Spleen (tissue), 11 donors: Measurements from ENCODE around the gene CST9L. TPM values are rescaled to one million over a fixed set of nuclear protein-coding genes. Genes with fewer than 3 reads are reported as not detected.

Experiments used
- DNase-seq: peaks from one replicate; pipeline ENCODE4 v3.0.0-alpha.2; 2020
- H3K27ac ChIP-seq, 8 donors: fragments of 200-600 bp; sonication (generic) in 7 of 8; 1 replicate in 4 of 8; 2 replicates in 4 of 8; pipeline versions ENCODE4 v1.5.0 to v1.8.0; 2016 to 2021; ENCODE audit warnings: inconsistent platforms in 4 of 8, mild to moderate bottlenecking in 4 of 8, moderate library complexity in 1 of 8
- H3K27me3 ChIP-seq, 7 donors: fragments of 200-600 bp; sonication (generic) in 6 of 7; replicated peaks in 1 of 7; 1 replicate in 4 of 7; 2 replicates in 3 of 7; pipeline versions ENCODE4 v1.5.0 to v1.8.0; 2016 to 2021; ENCODE audit warnings: inconsistent platforms in 3 of 7, mild to moderate bottlenecking in 1 of 7
- H3K36me3 ChIP-seq, 6 donors: fragments of 200-600 bp; sonication (generic) in 5 of 6; 1 replicate in 4 of 6; 2 replicates in 2 of 6; pipeline versions ENCODE4 v1.5.0 to v1.8.0; 2016 to 2021; ENCODE audit warnings: inconsistent platforms in 2 of 6
- H3K4me1 ChIP-seq, 6 donors: fragments of 200-600 bp; sonication (generic) in 5 of 6; 1 replicate in 3 of 6; 2 replicates in 3 of 6; pipeline versions ENCODE4 v1.5.0 to v1.8.0; 2016 to 2021; ENCODE audit warnings: inconsistent platforms in 3 of 6
- H3K4me3 ChIP-seq, 8 donors: fragments of 200-600 bp; sonication (generic) in 7 of 8; 1 replicate in 4 of 8; 2 replicates in 4 of 8; pipeline versions ENCODE4 v1.5.0 to v1.8.0; 2016 to 2021; ENCODE audit warnings: inconsistent platforms in 4 of 8, mild to moderate bottlenecking in 4 of 8, moderate library complexity in 2 of 8
- H3K9me3 ChIP-seq, 8 donors: fragments of 200-600 bp; sonication (generic) in 7 of 8; 1 replicate in 4 of 8; 2 replicates in 4 of 8; pipeline versions ENCODE4 v1.5.0 to v1.8.0; 2016 to 2021; ENCODE audit warnings: inconsistent platforms in 4 of 8
- POLR2A ChIP-seq, 3 donors: fragments of 450-650 bp; IDR thresholded peaks; one replicate each; pipeline ENCODE4 v1.5.1; 2017; ENCODE audit warnings: antibody characterized with exemption in 3 of 3, mild to moderate bottlenecking in 1 of 3
- POLR2AphosphoS5 ChIP-seq, 3 donors: sonication (generic); formaldehyde crosslinking; IDR thresholded peaks; one replicate each; pipeline ENCODE4 v1.5.1; 2017; ENCODE audit warnings: antibody characterized with exemption in 3 of 3
- WGBS, 5 donors: extraction: QIAGEN DNeasy Blood & Tissue Kit in 3 of 5; methylation state at CpG; one replicate each; pipeline versions ENCODE4 v1.1.5 to v1.1.7; 2013 to 2018; 5-methylcytosine and 5-hydroxymethylcytosine counted together
- intact Hi-C: fragments of 100-400 bp; cut with DNase I; formaldehyde crosslinking; loops from one replicate; pipeline ENCODE4 v1.15.0; 2023; ENCODE audit warnings: low total_unique reads
- polyA plus RNA-seq, 3 donors: library from polyadenylated mRNA; stranded (reverse); fragments of 200-250 nt; gene quantifications; one replicate each; pipeline ENCODE4 v1.2.1, GENCODE V29; 2013
- total RNA-seq, 7 donors: library from RNA; depleted of rRNA in 3 of 7; stranded (reverse); fragments of >200 nt in 3 of 7; fragmentation: NEBNext Ultra II Directional in 4 of 7; extraction: Animal tissue kit (Norgen Biotek cat#: 25700) in 4 of 7; gene quantifications; one replicate each; pipeline versions ENCODE4 v1.1.0 to v1.2.1, GENCODE V29; 2016 to 2021
- TF ChIP-seq, protein P1 (sequence below), 11 experiments: fragments of 200-600 bp in 7 of 11; fragments of 450-650 bp in 4 of 11; sonication (generic) in 4 of 11; IDR thresholded peaks in 8 of 11; conservative IDR thresholded peaks in 3 of 11; 1 replicate in 7 of 11; 2 replicates in 4 of 11; pipeline versions ENCODE4 v1.4.0 to v1.8.0; 2016 to 2021; ENCODE audit warnings: antibody characterized with exemption in 11 of 11, inconsistent platforms in 4 of 11, mild to moderate bottlenecking in 1 of 11
- donor health status: healthy with polysubstance abuse.
- donor health status: DM: no; HTN: no; CAD: no; lungs with moderate emphysema.
- donor health status: DM: no; HTN: no; CAD: no.
- donor health status: Bipolar disorder and iron deficiency.
- donor health status: healthy.
- donor health status: DM: no; HTN: no; CAD: no.
- donor health status: DM: yes; HTN: yes; CAD: no.

Gene CST9L
- total and polyA plus RNA-seq, 10 donors: not detected

DNA sequence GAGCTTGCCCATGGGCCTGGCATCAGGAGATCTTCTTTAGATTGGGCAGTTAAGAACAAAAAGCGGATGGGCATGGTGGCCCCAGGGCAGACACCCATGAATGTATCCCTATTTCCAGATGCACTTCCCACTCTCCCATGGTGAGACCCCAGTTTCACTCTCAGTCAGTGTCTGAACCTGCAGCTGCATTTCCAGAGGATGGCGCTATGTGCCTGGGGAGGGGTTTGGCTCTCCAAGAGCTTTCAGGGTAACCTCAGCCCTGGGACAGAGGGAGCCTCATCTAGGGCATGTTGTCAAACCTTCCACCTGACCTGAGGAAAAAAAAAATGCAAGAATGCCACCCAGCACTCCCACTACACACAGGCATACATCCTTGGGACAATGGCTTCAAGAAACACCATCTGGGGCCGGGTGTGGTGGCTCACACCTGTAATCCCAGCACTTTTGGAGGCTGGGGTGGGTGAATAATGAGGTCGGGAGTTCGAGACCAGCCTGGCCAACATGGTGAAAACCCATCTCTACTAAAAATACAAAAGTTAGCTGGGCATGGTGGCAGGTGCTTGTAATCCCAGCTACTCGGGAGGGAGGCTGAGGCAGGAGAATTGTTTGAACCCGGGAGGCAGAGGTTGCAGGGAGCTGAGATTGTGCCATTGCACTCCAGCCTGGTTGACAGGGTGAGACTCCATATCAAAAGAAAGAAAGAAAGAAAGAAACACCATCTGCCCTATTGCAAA lies 1.9 kb downstream of the CST9L start:
- Histone ChIP-seq H3K4me1 (no peaks in the 10 kb centered on the region), H3K9me3 (peaks cover 0 to 22% (median 18%) of the 10 kb centered on the region in 8 donors), H3K36me3 (no peaks in the 10 kb centered on the region), H3K27me3 (peaks cover 0 to 7% (median 0%) of the 10 kb centered on the region in 7 donors), H3K4me3 (no peak overlapping the region), H3K27ac (no peak overlapping the region)
- TF ChIP-seq POLR2A (IDR thresholded peaks at IDR 0.05) (no peak), POLR2AphosphoS5 (IDR thresholded peaks at IDR 0.05) (no peak)
- WGBS, 5 donors: 59 to 89% (median 81%) methylated on average over 7 of the region's 7 CpGs
- intact Hi-C loops: no loop called here
- DNase-seq: peak; percentile 35

DNA sequence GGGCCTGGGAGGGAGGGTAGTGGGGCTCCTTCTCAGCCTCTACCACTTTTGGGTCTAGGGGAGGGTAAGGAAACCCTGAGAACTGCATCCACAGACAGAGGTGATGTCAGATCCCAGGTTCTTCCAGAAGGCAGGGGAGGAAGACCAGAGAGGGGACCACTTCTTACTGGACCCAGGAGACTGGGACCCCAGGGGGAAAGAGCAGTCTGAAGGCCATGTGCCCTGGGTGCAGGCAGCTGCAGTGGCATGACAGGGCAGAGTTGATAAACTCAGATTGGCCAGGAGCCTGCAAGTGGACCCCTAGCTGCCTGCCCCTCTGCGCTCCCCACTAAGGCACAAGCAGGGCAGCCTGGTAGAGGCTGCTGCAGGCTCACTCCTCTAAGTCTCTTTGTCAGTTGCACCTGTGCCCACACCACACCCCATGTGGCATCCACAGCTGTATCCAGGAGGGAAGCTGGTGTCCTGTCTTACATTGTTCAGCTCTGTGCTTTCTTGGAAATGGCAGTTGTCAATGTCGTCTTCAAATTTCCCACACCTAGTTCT lies 2.7 kb downstream of the CST9L start:
- TF ChIP-seq, protein P1, sequence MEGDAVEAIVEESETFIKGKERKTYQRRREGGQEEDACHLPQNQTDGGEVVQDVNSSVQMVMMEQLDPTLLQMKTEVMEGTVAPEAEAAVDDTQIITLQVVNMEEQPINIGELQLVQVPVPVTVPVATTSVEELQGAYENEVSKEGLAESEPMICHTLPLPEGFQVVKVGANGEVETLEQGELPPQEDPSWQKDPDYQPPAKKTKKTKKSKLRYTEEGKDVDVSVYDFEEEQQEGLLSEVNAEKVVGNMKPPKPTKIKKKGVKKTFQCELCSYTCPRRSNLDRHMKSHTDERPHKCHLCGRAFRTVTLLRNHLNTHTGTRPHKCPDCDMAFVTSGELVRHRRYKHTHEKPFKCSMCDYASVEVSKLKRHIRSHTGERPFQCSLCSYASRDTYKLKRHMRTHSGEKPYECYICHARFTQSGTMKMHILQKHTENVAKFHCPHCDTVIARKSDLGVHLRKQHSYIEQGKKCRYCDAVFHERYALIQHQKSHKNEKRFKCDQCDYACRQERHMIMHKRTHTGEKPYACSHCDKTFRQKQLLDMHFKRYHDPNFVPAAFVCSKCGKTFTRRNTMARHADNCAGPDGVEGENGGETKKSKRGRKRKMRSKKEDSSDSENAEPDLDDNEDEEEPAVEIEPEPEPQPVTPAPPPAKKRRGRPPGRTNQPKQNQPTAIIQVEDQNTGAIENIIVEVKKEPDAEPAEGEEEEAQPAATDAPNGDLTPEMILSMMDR (IDR thresholded peaks at IDR 0.05 in 8 of 11, conservative IDR thresholded peaks at IDR 0.05 in 3 of 11): no peak
- TF ChIP-seq POLR2AphosphoS5 (IDR thresholded peaks at IDR 0.05): no peak
- TF ChIP-seq POLR2A (IDR thresholded peaks at IDR 0.05): no peak
- peaks cover 0 to 7% (median 0%) of the 10 kb centered on the region in 7 donors for H3K27me3 ChIP-seq
- intact Hi-C loops: no loop called here
- H3K27ac ChIP-seq: no peak overlapping the region
- no peaks in the 10 kb centered on the region for H3K36me3 ChIP-seq
- peaks cover under 1 to 28% (median 24%) of the 10 kb centered on the region in 8 donors for H3K9me3 ChIP-seq
- DNase-seq: peak; percentile 49
- H3K4me1 ChIP-seq: no peaks in the 10 kb centered on the region
- H3K4me3 ChIP-seq: no peak overlapping the region
- 83 to 98% (median 87%) methylated on average over 2 of the region's 2 CpGs for WGBS, 5 donors

DNA sequence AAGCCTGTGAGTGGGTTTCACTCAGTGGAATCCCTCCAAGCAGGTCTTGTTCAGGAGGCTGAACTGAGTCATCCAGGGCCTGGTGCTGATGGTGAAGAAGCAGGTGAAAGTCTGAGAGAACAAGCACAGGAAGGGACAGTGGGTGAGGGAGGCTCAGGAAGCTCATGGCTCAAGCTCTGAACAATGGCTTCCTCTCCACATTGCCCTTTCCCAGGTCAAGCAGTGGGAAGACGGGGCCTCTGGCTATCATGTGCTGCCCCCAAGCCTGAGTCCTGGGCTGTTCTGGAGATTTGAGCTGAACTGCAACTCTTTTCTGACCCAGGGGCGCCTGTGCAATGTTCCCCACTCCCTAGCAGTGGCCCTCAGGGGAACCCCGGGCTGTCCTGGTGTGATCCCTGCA lies 3.4 kb downstream of the CST9L start:
- no peak for DNase-seq
- H3K9me3 ChIP-seq: peaks cover 4 to 34% (median 30%) of the 10 kb centered on the region in 8 donors
- TF ChIP-seq POLR2A (IDR thresholded peaks at IDR 0.05) (no peak), POLR2AphosphoS5 (IDR thresholded peaks at IDR 0.05) (no peak)
- TF ChIP-seq, protein P1 (IDR thresholded peaks at IDR 0.05 in 8 of 11, conservative IDR thresholded peaks at IDR 0.05 in 3 of 11): no peak
- no peaks in the 10 kb centered on the region for H3K4me1 ChIP-seq
- H3K36me3 ChIP-seq: no peaks in the 10 kb centered on the region
- peaks cover 0 to 7% (median 0%) of the 10 kb centered on the region in 7 donors for H3K27me3 ChIP-seq
- H3K4me3 ChIP-seq: no peak overlapping the region
- no peak overlapping the region for H3K27ac ChIP-seq
- intact Hi-C loops: no loop called here
- WGBS, 5 donors: 49 to 73% (median 71%) methylated on average over 3 of the region's 3 CpGs

DNA sequence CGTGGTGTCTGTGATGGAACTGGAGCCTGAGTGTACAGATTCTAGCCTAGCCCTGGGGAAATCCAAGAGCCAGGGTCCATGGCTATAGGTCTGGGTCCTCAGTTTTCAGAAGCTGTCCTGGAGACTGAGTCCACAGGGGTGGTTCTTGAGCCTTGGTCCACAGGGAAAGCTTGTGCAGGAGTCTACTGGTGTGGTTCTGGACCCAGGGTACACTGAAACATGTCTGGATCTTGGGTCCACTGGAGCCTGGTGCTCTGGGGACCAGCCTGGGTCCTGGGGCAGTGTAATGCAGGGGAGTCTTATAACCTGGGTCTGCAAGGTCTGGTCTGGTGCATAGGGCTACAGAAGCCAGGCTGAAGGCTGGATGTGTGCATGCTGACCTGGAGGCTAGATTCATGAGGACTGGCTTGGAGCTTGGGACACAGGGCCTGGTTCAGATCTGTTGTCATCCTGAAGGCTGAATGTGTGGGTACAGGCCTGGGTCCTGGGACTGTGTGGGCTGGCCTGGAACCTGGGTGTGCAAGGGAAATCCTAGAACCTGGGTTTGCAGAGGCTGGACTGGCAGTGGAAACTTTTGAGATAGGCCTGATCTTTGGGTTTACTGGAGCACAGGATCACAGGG lies 5.5 kb downstream of the CST9L start:
- Histone ChIP-seq H3K4me3 (no peak overlapping the region), H3K4me1 (no peaks in the 10 kb centered on the region)
- 80 to 89% (median 83%) methylated on average over 1 of the region's 1 CpG; no CpG with 5 or more reads in 1 of the 5 donors for WGBS, 5 donors

More for the DNA sequence above, 5.5 kb downstream of the CST9L start:
- H3K27me3 ChIP-seq: peaks cover 0 to 5% (median 0%) of the 10 kb centered on the region in 7 donors
- intact Hi-C loops: no loop called here
- H3K27ac ChIP-seq: no peak overlapping the region
- H3K9me3 ChIP-seq: peaks cover 4 to 55% (median 43%) of the 10 kb centered on the region in 8 donors
- TF ChIP-seq POLR2A (IDR thresholded peaks at IDR 0.05) (no peak), POLR2AphosphoS5 (IDR thresholded peaks at IDR 0.05) (no peak)
- TF ChIP-seq, protein P1 (IDR thresholded peaks at IDR 0.05 in 8 of 11, conservative IDR thresholded peaks at IDR 0.05 in 3 of 11): no peak
- no peak for DNase-seq
- H3K36me3 ChIP-seq: no peaks in the 10 kb centered on the region
